ENCODE measurements around the gene SSBP4.

The SSBP4 gene

DNA sequence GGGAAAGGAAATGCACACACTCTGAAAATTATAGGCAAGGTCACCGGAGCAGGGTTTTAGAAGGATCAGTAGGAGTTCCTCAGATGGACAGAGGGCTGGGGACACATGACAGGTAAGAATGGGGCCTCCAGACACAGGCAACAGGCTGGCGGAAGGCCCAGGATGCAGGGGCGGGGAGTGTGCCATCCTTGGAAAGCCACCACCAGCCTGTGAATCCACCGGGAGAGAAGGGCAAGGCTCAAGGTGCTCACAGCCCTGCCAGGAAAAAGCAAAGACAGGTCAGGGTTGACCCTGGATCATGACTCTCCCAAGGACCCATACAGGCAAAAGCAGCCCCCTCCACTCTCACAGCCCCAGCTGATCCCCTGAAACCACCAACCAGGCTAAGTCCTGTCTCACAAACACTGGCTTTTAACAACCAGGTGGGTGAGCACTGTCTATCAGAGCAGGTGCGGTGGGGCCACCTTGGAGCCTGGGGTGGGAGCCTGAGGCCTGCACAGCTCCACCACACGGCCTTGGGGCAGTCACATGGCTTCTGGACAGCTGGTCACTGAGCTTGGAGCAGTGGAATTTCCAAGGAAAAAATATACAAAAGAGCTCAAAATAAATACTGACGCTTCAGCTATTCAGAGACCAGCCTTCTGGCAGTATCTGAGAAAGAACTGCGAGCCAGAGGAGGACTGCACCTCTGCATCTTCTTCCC, 54.0 kb downstream of the SSBP4 start:
- Histone ChIP-seq H3K27ac (peak overlapping the region in 9 of 11 experiments; percentile 5 to 99 (median 75); a peak in 14 of 22 replicates), H3K36me3 (peaks cover 17 to 89% (median 43%) of the 10 kb centered on the region in 11 experiments; a peak in 21 of 22 replicates), H3K9me3 (replicated peaks in 1 of 11) (peaks cover 0 to 15% (median 0%) of the 10 kb centered on the region in 11 experiments; a peak in 7 of 22 replicates), H3K9ac (peak overlapping the region in 3 of 11 experiments; percentile 4 to 65 (median 52); a peak in 5 of 22 replicates), H3K27me3 (no peaks in the 10 kb centered on the region), H3K4me3 (no peak overlapping the region), H3K4me2 (peak overlapping the region in 3 of 11 experiments; percentile 39 to 97 (median 96); a peak in 6 of 22 replicates), H3K4me1 (peaks cover 45 to 100% (median 70%) of the 10 kb centered on the region in 10 experiments), H4K20me1 (peaks cover 20 to 71% (median 38%) of the 10 kb centered on the region in 11 experiments; a peak in 18 of 22 replicates)
- no peak for TF ChIP-seq Cebpa-rat (IDR thresholded peaks at IDR 0.05)

DNA sequence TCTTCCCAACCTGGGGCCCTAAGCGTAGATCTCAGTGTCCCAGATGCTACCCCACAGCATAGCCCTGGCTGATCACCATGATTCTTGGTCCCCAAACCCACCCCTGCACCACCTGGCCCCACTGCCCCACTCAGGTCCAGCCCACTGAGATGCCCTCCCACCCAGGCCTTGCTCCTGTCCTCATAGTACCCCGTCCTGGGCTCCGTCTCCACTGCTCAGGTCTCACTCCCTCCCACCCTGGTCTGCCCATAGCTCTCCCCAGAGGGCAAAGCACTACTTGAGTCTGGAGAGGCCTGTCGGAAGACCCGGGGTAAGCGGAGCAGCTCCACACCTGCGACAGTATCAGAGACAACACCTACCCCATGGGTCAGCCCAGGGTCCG, 54.5 kb downstream of the SSBP4 start:
- H3K36me3 ChIP-seq, result peaks cover 15 to 85% (median 43%) of the 10 kb centered on the region in 11 experiments; a peak in 21 of 22 replicates
- H4K20me1 ChIP-seq, result peaks cover 15 to 65% (median 33%) of the 10 kb centered on the region in 11 experiments; a peak in 18 of 22 replicates
- H3K27me3 ChIP-seq, result no peaks in the 10 kb centered on the region
- peaks cover 50 to 100% (median 70%) of the 10 kb centered on the region in 10 experiments for H3K4me1 ChIP-seq
- H3K9ac ChIP-seq, result peak overlapping the region in 3 of 11 experiments; percentile 4 to 65 (median 52); a peak in 3 of 22 replicates
- H3K27ac ChIP-seq, result peak overlapping the region in 10 of 11 experiments; percentile 22 to 99 (median 98); a peak in 16 of 22 replicates
- no peak for TF ChIP-seq Cebpa-rat (IDR thresholded peaks at IDR 0.05)
- no peak overlapping the region for H3K4me3 ChIP-seq
- peak overlapping the region in 6 of 11 experiments; percentile 94 to 98 (median 96); a peak in 10 of 22 replicates for H3K4me2 ChIP-seq
- peaks cover 0 to 16% (median 0%) of the 10 kb centered on the region in 11 experiments; a peak in 7 of 22 replicates for H3K9me3 ChIP-seq (replicated peaks in 1 of 11)

DNA sequence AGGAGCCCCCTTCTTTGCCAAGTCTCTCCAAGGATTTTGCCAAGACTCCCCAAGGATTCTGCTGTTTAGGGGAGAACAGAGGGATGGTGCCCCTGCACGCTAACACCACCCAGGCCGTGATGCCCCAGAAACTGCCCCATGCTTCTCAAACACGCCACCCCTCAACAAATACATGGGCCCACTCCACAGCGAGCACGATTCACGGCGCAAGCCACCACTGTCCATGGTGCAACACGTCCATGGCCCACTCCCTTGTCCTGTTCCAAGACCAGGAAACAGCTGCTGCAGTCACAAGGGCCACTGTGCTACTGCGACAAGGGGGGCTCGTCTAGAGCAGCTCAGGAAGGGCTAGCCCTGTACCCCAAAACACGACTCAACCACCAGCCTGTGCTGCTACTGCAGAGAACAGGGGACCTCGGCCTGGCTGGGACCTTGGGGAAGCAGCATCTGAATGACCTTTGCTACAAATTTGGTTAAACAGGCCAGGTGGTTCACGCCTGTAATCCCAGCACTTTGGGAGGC, 55.2 kb downstream of the SSBP4 start:
- Histone ChIP-seq H3K9me3 (replicated peaks in 1 of 11) (peaks cover 0 to 16% (median 0%) of the 10 kb centered on the region in 11 experiments; a peak in 7 of 22 replicates), H3K4me2 (peak overlapping the region; percentile 86 to 99 (median 96); a peak in 20 of 22 replicates), H3K4me3 (peak overlapping the region in 1 of 10 experiments; percentile 2; a peak in 1 of 20 replicates), H4K20me1 (peaks cover 7 to 58% (median 26%) of the 10 kb centered on the region in 11 experiments; a peak in 17 of 22 replicates), H3K36me3 (peaks cover 13 to 78% (median 43%) of the 10 kb centered on the region in 11 experiments; a peak in 21 of 22 replicates), H3K4me1 (peaks cover 50 to 100% (median 72%) of the 10 kb centered on the region in 10 experiments), H3K27ac (peak overlapping the region; percentile 22 to 99 (median 98); a peak in 20 of 22 replicates), H3K27me3 (no peaks in the 10 kb centered on the region), H3K9ac (peak overlapping the region in 3 of 11 experiments; percentile 28 to 65 (median 52); a peak in 5 of 22 replicates)
- TF ChIP-seq Cebpa-rat (IDR thresholded peaks at IDR 0.05), result no peak

DNA sequence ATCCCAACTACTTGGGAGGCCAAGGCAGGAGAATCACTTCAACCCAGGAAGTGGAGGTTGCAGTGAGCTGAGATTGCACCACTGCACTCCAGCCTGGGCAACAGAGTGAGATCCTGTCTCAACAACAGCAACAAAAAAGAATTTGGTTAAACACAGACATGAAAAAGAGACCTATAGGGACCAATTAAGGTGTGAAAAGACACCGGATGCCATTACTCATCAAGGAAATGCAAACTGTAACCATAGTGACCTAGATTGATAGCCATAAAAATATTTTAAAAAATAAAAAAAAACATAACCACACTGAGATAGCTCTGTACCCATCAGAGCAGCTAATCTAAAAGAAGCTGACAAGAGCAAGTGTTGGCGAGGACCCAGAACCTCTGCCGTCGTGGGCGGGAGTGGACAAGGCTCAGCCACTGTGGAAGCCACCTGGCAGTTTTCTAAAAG, 55.8 kb downstream of the SSBP4 start:
- TF ChIP-seq Cebpa-rat (IDR thresholded peaks at IDR 0.05), result no peak
- peaks cover 0 to 16% (median 0%) of the 10 kb centered on the region in 11 experiments; a peak in 7 of 22 replicates for H3K9me3 ChIP-seq (replicated peaks in 1 of 11)
- peak overlapping the region; percentile 86 to 99 (median 96) for H3K4me2 ChIP-seq
- peak overlapping the region in 1 of 10 experiments; percentile 2; a peak in 2 of 20 replicates for H3K4me3 ChIP-seq
- peaks cover 1 to 55% (median 20%) of the 10 kb centered on the region in 11 experiments; a peak in 14 of 22 replicates for H4K20me1 ChIP-seq
- peak overlapping the region in 4 of 11 experiments; percentile 48 to 86 (median 56); a peak in 5 of 22 replicates for H3K9ac ChIP-seq
- peaks cover 56 to 100% (median 72%) of the 10 kb centered on the region in 10 experiments for H3K4me1 ChIP-seq
- H3K27me3 ChIP-seq, result no peaks in the 10 kb centered on the region
- H3K27ac ChIP-seq, result peak overlapping the region; percentile 22 to 99 (median 98); a peak in 21 of 22 replicates
- peaks cover 13 to 72% (median 40%) of the 10 kb centered on the region in 11 experiments; a peak in 21 of 22 replicates for H3K36me3 ChIP-seq

DNA sequence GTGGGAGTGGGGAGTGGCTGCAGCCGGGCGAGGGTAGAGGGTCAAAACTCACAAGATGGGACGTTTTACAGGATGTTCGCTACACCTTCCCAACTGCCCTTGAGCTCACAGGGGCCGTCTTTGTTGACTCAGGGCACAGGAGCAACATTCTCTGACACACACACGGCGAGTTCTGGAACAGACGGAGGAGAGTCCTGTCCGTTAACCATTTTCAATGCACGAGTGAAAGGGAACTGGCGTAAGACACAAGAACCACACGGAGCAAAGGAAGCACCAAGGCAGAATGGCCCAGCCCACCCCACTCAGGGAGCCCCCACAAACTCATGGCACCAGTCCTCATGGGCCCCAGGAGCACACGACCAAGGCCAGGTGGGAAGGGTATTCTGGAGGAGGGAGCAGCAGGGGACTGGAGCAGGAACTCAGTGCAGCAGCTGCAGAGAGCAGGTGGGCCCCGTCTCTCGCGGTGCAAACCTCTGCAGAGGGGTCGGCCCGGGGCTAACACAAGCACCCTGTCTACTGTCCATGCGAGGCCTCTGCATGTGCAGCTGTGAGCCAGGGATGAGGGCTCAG, 56.6 kb downstream of the SSBP4 start:
- Histone ChIP-seq H4K20me1 (peaks cover 0 to 48% (median 12%) of the 10 kb centered on the region in 11 experiments; a peak in 8 of 22 replicates), H3K4me1 (peaks cover 64 to 100% (median 73%) of the 10 kb centered on the region in 10 experiments), H3K4me2 (peak overlapping the region; percentile 86 to 99 (median 96)), H3K9me3 (replicated peaks in 1 of 11) (peaks cover 0 to 16% (median 0%) of the 10 kb centered on the region in 11 experiments; a peak in 7 of 22 replicates), H3K27me3 (no peaks in the 10 kb centered on the region), H3K9ac (peak overlapping the region; percentile 0 to 86 (median 40); a peak in 14 of 22 replicates), H3K4me3 (peak overlapping the region in 3 of 10 experiments; percentile 2 to 12 (median 11); a peak in 2 of 20 replicates), H3K36me3 (peaks cover 11 to 63% (median 32%) of the 10 kb centered on the region in 11 experiments; a peak in 21 of 22 replicates), H3K27ac (peak overlapping the region; percentile 22 to 99 (median 98); a peak in 20 of 22 replicates)
- TF ChIP-seq Cebpa-rat (IDR thresholded peaks at IDR 0.05), result no peak

DNA sequence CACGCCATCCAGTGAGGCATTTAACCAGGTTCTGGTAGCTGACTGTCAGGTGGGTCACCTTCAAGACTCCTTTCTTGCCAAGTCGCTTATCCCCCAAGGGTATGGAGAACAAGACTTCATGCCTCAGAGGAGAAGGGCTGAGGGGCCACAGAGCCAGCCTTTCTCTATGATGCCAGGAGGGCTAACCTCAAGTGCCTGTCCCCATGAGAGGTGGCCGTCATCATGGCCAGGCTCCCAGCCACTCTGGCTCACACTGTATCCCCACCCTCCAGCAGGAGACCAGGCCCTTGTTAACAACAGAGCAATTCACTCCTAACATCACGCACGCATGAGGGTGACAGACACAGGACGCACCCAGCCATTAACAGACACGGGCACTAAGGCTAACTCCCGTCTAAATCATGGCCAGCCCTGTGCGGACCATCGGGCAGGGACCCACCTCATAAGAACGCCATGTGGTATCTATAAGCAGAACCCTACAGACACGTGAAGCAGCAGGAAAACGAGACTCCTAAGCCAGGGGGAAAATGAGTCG, 57.4 kb downstream of the SSBP4 start:
- no peaks in the 10 kb centered on the region for H3K27me3 ChIP-seq
- H3K36me3 ChIP-seq, result peaks cover 4 to 57% (median 25%) of the 10 kb centered on the region in 11 experiments; a peak in 21 of 22 replicates
- peak overlapping the region; percentile 86 to 99 (median 96) for H3K4me2 ChIP-seq
- no peak for TF ChIP-seq Cebpa-rat (IDR thresholded peaks at IDR 0.05)
- peak overlapping the region in 3 of 10 experiments; percentile 2 to 58 (median 26); a peak in 3 of 20 replicates for H3K4me3 ChIP-seq
- H3K27ac ChIP-seq, result peak overlapping the region; percentile 89 to 100 (median 98)
- H3K9me3 ChIP-seq (replicated peaks in 1 of 11), result peaks cover 0 to 17% (median 0%) of the 10 kb centered on the region in 11 experiments; a peak in 7 of 22 replicates
- H3K9ac ChIP-seq, result peak overlapping the region; percentile 65 to 91 (median 85); a peak in 19 of 22 replicates
- peaks cover 0 to 45% (median 6%) of the 10 kb centered on the region in 11 experiments; a peak in 7 of 22 replicates for H4K20me1 ChIP-seq
- H3K4me1 ChIP-seq, result peaks cover 72 to 100% (median 78%) of the 10 kb centered on the region in 10 experiments

DNA sequence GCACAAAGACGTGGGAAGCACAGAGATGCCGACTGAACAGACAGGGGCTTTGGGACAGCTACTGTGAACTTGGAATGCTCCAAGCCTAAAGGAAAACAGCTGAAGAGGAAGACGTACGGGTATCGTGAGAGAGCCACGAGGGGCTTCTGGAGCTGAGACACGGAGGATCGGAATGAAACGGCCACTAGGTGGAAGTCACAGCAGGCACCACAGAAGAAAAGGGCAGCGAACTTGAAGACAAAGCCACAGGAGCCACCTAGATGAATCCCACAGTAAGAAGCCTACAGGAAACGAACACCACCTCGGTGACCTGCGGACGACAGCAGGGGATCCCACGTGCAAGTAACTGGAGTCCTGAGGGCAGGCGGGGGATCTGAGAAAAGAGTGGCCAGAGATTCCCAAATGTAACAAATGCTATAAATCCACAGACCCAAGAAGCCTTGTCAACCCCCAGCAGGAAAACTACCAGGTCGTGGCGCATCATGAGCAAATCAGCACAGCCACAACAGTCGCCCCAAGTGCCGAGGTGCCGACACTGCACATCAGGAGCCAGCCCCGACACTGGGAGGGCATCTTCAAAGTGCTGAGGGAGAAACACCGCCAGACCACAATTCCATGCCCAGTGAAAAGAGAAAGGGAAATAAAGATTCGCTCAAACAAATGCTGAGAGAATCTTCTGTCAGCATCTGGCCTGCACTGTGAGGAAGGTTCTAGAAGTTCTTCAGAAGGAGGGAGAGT, 58.0 kb downstream of the SSBP4 start:
- Histone ChIP-seq H3K9ac (peak overlapping the region; percentile 76 to 91 (median 85); a peak in 21 of 22 replicates), H3K4me3 (peak overlapping the region in 6 of 10 experiments; percentile 3 to 58 (median 26); a peak in 7 of 20 replicates), H3K27me3 (no peaks in the 10 kb centered on the region), H3K36me3 (peaks cover 3 to 55% (median 25%) of the 10 kb centered on the region in 11 experiments; a peak in 18 of 22 replicates), H4K20me1 (peaks cover 0 to 43% (median 6%) of the 10 kb centered on the region in 11 experiments; a peak in 7 of 22 replicates), H3K4me1 (peaks cover 72 to 100% (median 84%) of the 10 kb centered on the region in 10 experiments), H3K4me2 (peak overlapping the region; percentile 86 to 99 (median 96)), H3K9me3 (replicated peaks in 1 of 11) (peaks cover 0 to 23% (median 0%) of the 10 kb centered on the region in 11 experiments; a peak in 7 of 22 replicates), H3K27ac (peak overlapping the region; percentile 89 to 100 (median 98))
- no peak for TF ChIP-seq Cebpa-rat (IDR thresholded peaks at IDR 0.05)
